Raji (cell line): ENCODE measurements around the gene MED13L.

Source experiments
- POLR2A ChIP-seq: IDR thresholded peaks from 2 replicates; pipeline ENCODE4 v1.6.1; 2011; ENCODE audit warnings: low read depth, low read length, control low read depth; ENCODE audit not compliant: insufficient read depth

The MED13L gene

DNA sequence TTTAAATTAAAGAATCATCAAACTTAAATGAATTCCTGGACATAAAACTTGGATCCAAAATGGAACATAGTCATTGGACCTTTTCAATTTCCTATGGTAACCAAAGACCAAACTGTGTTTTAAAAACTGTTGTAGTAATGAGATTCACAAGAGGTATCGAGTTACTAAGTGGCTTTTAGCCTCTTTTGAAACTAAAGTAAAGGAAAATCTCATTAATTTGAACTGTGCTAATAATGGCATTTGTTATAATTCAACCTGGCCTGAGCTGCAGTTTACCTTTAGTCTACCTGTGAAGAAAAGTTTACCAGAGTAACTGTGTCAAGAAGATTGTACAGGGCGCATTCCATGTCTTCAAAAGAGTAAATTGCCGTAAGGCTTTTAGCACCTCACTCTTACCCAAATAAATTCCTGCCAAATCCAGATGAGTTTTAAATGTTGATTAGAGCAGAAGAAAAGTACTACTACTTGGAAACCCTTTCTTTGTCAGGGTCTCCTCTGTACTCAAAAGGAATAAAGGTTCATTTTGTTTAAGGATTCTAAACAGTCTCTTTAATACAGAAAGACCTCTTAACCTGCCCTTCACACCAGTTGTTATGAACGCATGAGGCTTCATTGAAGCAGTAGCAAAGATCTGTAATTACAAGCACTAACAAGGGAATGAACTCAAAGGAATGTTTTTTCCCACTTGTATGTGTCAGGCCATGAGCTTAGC is 17.1 kb upstream of the MED13L start:
- no peak for TF ChIP-seq POLR2A

DNA sequence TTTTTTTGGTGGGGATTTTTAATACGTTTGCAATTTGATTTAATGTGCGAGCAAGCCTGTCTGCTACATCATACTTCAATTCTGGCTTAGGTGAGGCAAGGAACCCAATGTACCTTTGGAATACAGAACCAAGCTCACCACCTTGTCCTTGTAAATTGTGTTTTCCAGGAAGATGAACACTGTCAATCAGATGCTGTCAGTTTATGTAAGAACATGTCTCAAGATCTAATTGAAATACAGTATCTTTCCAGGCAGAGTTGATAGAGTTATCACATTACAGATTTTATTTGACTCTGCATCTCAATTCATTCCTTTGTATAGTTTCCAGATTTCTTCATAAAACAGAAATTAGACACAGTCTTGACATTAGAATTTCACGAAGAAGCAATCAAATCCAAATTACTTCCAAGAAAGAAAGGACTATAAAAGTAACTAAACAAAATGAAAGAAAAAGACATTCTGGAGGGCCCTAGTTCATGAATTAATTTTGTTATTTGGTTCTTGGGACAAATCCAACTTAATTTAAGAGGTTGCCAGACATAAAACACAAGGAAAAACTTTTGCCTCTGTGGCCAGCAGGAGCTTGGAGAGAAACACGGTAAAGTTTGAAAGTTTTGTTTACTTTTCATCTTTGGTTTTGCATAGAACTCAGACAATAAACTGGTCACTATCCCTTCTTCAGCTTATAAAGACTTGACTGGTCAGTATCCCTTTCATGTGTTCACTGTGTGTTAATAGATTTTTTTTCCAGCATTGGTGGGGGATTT is 16.4 kb upstream of the MED13L start:
- TF ChIP-seq POLR2A = no peak

DNA sequence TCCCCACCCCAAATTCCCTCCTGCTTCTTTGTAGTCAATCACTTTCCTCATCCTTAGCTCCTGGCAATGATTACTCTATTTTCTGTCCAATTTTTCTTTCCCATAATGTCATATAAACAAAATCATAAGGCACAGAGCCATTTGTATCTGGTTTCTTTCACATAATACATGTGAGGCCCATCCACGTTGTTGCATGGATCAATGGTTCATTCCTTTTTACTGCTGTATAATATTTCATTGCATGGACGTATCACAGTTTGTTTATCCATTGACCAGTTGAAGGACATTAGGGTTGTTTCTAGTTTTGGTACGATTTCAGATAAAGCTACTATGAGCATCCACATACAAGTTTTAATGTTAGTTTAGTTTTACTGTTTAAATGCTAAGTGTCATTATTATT is 13.7 kb upstream of the MED13L start:
- no peak for TF ChIP-seq POLR2A

DNA sequence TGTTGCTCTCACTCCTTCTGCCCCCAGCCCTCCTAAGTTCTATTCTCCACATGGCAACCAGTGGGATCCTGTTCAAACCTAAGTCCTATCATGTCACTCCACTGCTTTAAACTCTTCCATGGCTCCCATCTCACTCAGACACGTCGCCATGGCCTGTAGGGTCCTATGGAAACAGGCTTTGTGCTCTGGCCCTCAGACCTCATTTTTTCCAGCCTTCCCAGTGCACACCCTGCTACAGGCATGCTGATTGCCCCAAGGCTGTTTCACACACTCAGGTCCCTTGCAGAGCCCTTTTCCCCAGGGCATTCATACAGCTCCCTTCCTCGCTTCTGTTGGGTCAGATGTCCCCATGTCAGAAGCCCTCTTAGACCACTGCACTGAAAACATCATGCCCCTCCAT is 11.2 kb upstream of the MED13L start:
- TF ChIP-seq POLR2A = no peak

DNA sequence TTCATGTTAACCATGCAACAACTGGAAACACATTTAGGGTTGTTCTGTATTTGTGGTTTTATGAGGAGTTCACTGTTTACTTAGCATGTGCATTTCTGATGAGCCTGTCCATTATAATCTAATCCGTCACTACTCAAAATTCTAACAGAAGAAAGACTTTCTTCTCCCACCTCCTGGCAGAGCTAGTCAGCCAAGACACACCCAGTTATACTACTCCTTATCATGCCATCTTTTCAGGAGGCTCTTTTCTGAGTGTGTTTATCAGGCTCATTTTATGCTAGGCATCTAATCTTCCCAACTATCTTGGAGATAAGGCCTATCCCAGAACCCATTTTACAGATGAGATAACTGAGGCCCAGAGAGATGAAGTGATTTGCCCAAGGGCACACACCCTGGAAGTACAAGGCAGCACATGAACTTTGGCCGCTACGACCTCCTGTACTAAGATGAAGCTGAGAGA is 10.4 kb upstream of the MED13L start:
- TF ChIP-seq POLR2A = no peak

DNA sequence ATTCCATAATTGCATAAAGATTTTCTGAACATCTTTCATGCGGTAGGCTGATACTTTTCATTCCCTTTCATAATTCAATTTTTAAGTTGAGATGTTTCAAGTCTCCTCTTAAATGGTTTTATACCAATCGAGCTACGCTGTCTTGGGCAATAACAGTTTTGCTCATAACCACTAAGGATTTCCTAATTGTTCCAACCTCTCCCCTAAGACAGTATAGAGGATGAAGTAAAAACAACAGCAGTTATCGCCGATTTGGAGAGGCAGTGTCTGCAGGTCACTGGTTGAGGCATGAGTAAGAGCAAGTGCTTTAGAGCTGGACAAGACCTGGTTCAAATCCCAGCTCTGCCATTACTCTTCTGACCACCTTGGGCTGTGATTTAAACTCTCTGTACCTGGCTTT is 6.9 kb upstream of the MED13L start:
- no peak for TF ChIP-seq POLR2A

DNA sequence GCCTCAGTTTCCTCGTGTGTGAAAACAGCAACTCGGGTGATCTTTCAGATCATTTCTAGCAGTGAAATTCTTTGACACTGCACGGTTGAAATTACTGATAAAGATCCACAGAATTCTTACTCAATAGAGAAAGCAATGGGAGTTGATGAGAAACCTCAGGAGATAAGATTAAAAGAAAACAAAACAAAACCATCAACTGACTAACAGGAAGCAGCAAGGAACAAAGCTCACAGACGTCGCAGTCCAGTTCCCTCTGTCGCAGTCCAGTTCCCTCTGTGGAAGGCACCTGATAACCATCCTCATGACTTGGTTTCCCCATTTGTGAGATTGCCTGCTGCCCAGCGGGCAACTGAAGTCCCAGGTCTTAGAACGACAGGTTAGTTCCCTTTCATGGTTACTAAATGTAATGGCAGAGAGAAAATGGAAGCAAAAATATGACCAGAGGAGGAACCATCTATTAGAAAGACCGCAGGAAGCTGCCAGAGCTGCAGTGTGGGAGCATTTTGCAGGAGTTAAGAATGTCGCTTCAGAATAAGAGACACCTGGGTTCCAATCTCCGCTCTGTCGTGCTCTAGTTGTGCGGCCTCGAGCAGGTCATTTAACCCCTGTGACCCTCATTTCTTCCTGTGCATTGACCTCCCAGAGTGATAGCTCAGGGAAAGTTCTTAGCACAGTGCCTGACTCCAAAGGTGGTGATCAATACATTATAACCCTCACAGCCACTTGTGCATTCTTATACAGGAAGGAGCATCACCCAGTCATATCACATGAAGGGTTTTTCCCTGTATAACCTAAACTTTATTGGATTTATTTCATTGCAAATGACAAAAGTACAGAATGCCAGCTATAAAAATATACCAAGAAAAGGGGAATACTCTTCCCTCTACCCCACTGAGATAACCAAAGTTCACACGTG is 5.1 kb upstream of the MED13L start:
- no peak for TF ChIP-seq POLR2A

DNA sequence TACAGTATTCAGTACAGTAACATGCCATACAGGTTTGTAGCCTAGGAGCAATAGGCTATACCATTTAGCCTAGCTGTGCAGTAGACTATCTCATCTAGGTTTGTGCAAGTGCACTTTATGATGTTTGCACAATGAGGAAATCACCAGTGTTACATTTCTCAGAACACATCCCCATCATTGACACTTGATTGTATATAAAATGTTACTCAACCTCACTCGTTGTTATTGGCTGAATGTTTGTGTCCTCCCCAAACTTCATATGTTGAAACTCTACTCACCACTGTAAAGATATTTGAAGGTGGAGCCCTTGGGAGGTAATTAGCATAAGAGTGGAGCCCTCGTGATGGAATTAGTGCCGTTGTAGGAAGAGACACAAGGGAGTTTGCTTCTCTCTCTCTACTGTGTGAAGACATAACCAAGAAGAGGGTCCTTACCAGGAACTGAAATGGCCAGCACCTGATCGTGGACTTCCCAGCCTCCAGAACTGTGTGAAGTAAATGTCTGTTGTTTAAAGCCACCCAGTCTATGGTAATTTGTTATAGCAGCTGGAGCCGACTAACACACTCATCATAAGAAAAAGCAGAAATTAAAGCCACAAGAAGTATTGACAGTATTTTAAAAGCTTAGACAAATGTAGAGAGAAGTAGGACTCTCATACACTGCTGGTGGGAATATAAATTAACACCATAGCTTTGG is 3.2 kb upstream of the MED13L start:
- TF ChIP-seq POLR2A = no peak

DNA sequence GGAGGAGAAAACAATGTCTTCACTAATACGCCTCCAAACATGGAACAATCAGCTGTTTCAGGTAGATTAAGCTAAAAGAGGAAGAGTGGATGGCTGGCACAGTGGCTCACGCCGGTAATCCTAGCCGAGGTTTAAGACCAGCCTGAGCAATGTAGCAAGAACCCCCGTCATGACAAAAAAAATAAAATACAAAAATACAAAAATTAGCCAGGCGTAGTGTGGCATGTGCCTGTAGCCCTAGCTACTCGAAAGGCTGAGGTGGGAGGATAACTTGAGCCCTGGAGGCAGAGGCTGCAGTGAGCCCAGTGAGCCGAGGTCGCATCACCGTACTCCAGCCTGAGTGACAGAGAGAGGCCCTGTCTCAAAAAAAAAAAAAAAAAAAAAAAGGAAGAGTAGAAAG is 1.2 kb upstream of the MED13L start:
- no peak for TF ChIP-seq POLR2A

DNA sequence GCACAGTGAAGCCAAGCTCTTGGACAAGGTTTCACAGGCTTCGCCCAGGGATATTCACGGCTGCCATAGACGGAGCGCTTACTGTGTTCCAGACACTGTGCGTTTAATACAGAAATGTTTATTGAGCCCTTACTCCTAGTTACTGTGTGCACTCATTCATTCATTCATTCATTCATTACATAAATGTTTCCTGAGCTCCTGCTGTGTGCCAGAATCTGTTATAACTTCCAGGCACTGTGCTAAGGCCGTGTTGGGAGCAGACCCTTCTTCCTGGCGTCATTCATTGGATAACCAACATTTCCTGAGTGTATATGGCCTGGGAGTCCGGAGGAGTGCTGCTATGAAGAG is 760 bp upstream of the MED13L start:
- no peak for TF ChIP-seq POLR2A

DNA sequence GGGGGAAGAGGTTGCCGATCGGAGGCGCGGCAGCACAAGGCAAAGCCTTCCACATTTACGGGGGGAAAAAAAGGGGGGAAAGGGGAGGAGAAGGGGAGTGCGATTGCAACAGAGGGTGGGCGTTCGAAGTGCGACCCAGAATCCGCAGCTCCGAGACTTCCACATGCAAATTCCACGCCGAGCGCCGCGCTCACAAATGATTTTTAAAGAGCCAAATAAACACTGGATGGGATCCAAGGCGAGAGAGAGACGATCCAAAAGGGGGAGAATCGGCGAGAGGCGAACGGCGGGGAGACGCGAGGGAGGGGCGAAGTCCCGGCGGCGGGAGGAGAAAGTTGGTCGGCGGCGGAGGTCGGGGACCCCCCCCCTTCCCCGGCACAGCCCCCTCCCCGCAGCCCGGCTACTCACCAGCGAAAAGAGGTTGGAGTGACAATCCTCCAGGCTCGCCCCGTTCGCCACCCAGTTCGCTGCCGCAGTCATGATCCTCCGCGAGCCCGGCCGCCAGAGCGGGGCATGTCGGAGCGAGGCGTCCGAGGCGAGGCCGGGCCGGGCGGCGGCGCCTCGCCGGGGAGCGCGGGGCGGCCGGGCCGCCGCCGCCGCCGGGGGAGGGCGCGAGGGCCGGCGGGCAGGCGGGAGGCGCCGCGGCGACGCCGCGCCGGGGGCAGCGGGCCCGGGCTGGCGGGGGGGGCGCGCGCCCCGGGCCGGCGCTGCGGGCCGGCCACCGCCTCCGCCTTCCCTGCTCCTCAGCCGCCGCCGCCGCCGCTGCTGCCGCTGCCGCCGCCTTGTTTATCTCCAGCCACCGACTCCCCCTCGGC is 634 bp downstream of the MED13L start:
- TF ChIP-seq POLR2A = no peak

DNA sequence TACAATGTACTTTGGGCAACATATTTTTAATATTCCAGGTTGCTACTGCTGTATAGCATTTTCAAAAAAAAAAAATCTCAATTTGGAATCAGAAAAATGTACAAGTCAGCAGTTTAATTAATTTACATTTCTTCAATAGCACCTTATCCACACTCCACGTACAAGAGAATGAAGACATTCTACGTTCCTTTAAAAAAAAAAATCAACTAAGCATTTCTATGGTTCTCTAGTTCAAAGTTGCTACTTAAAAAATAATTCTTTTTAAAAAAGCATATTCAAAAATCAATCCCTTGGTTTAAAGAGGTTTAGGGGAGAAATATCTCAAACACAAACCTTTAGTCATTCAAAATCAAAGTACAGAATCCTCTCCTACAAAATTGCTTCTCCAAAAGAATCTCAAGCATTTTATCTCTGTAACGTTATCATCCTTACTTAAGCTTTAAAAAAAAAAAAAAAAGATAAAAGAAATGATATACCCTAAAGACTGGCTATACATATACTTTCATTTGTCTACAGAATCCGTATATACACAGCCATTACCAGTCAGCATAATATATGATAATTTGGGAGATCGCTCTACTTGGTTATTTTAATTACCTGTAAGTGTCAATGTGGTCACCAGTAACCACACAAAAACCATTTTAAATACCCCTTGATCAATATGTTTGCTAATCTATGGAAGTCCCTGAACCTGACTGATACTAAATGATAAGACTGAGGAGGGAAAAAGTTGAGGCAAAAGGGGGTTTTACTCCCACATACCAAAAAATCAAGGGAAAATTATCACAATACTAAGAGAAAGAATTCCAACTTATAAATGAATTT is 2.7 kb downstream of the MED13L start:
- TF ChIP-seq POLR2A = no peak

DNA sequence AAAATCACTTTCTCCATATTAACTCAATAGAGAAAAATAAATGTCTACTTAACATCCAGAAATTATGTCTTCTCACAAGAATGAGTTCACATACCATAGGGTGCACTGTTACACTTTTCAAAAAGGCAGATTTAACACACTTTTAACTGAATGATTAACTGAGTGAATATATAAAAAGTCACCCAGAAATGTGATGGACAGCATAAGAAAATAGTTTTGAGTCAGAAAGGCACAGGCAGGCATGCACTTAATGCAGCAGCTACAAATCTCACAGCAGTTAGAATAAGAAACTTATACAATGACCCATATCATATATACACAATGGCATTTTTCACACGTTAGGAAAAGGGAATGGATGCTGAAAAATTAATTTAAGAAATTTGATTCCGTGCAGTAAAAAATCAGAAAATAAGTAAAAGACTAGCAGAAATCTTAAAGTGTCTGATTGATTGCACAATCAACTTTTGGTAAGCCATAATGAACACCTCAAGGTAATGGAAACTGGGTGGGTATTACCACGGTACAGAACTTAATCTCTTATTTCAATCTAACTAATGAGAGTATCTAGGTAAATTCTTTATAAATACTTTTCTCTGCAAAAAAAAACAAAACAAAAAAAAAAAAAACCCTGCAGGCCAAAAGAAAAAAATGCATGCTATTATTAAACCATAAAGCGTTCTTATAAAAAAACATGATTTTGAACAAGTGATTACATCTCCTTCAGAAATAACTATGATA is 3.5 kb downstream of the MED13L start:
- no peak for TF ChIP-seq POLR2A
